ENCODE results near the gene SNED1.

DNA sequence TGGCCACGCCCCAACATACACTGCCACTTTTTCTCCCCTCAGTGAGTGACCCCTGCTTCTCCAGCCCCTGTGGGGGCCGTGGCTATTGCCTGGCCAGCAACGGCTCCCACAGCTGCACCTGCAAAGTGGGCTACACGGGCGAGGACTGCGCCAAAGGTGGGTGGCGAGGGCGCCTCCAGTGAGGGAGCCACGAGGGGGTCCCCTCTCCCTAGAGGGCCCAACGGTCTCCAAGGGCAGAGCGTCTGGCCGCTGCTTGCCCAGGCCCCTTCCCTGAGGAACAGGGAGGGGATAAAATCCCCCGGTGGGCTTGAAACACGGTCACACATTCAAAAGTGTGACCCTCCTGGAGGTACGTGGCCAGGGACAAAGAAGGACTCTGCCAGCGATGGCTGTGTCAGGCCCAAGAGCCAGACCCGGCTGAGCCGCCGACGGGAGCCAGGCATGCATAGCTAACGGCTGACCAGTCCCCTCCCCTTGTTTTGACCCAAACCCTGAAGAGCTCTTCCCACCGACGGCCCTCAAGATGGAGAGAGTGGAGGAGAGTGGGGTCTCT, 66.5 kb downstream of the SNED1 start:
- TF ChIP-seq CTCF (conservative IDR thresholded peaks at IDR 0.05; ENCODE audit: low read length) (no peak), EZH2phosphoT487 (IDR thresholded peaks at IDR 0.05; ENCODE audit: borderline replicate concordance, low read depth, low read length) (no peak)

Measured in OCI-LY7 (cell line).